ENCODE data around the gene SMG9. TPM values are rescaled to one million over a fixed set of nuclear protein-coding genes. Genes with fewer than 3 reads are reported as not detected.

The SMG9 gene
- total RNA-seq, 1 experiment from 2014 or later = 52.2 TPM

GRCh38 chr19:43705729-43706128, 49.0 kb downstream of the SMG9 start:
- H2AFZ ChIP-seq (ENCODE audit: low read length) = no peak overlapping the region
- Mint-ChIP-seq H3K9me3 (peaks cover 10 to 11% of the 10 kb centered on the region in 2 experiments), H3K27ac (no peak overlapping the region), H3K4me1 (peaks cover 4 to 8% of the 10 kb centered on the region in 2 experiments; a peak in 3 of 4 replicates), H3K4me3 (no peak overlapping the region), H3K27me3 (ENCODE audit: low read depth) (peaks cover 18% of the 10 kb centered on the region), H3K36me3 (ENCODE audit: insufficient read depth in 1 of 3, low read depth in 3 of 3) (peaks cover 0 to 8% (median 2%) of the 10 kb centered on the region in 3 experiments; a peak in 4 of 7 replicates)
- no peak overlapping the region for H2BK5ac ChIP-seq (ENCODE audit: insufficient read length, low read length)
- no peak overlapping the region for H3K56ac ChIP-seq (ENCODE audit: insufficient read length, low read depth, low read length)
- no peaks in the 10 kb centered on the region for H3K79me2 ChIP-seq (ENCODE audit: insufficient read depth, low read length)
- no peaks in the 10 kb centered on the region for H3K9me3 ChIP-seq (ENCODE audit: control insufficient read depth, low read depth, low read length)
- H3K4me1 ChIP-seq (ENCODE audit: insufficient read depth, low read length) = no peaks in the 10 kb centered on the region; the same call in 1 of the 2 replicates
- H3K23me2 ChIP-seq (ENCODE audit: insufficient read length, low read depth, low read length, poor library complexity, severe bottlenecking) = no peaks in the 10 kb centered on the region
- H3K4me2 ChIP-seq (ENCODE audit: insufficient read depth, insufficient read length, low read length) = no peak overlapping the region
- TF ChIP-seq CTCF (conservative IDR thresholded peaks at IDR 0.05) = no peak
- H2BK12ac ChIP-seq (ENCODE audit: insufficient read length, low read depth, low read length) = no peak overlapping the region
- no peak overlapping the region for H4K5ac ChIP-seq (ENCODE audit: insufficient read length, low read depth, low read length)
- no peak overlapping the region for H3K9ac ChIP-seq (ENCODE audit: extremely low read depth, insufficient read length, low read length)
- no peak overlapping the region for H3K4ac ChIP-seq (ENCODE audit: low read depth, low read length)
- H4K8ac ChIP-seq (replicated peaks; ENCODE audit: insufficient read length, low read depth, low read length) = no peak overlapping the region
- no peak overlapping the region for H2AK5ac ChIP-seq (ENCODE audit: insufficient read length, low read length)
- no peak overlapping the region for H3T11ph ChIP-seq (ENCODE audit: low read length)
- DNase-seq = no peak
- H3K79me1 ChIP-seq (ENCODE audit: insufficient read depth, low read depth, low read length, poor library complexity, severe bottlenecking) = no peaks in the 10 kb centered on the region
- H3K27me3 ChIP-seq (ENCODE audit: insufficient read depth, low read length) = no peaks in the 10 kb centered on the region
- no peak overlapping the region for H3K18ac ChIP-seq (ENCODE audit: insufficient read length, low read depth, low read length)
- H4K91ac ChIP-seq (ENCODE audit: insufficient read length, low read depth, low read length) = no peak overlapping the region
- no peaks in the 10 kb centered on the region for H4K20me1 ChIP-seq (ENCODE audit: control insufficient read depth, insufficient read depth, insufficient read length)
- no peak overlapping the region for H3K27ac ChIP-seq (ENCODE audit: insufficient read length, low read depth, low read length)
- H3K14ac ChIP-seq (ENCODE audit: insufficient read depth, low read length) = no peak overlapping the region
- no peak overlapping the region for H2BK20ac ChIP-seq (ENCODE audit: low read depth, low read length, poor library complexity, severe bottlenecking)
- no peak overlapping the region for H2BK15ac ChIP-seq (ENCODE audit: low read depth, low read length)
- no peak overlapping the region for H3K23ac ChIP-seq (ENCODE audit: insufficient read length, low read depth, low read length)
- WGBS (ENCODE audit: extremely low coverage, insufficient read length, low lambda C conversion rate) = no CpG with 5 or more reads among the region's 6 CpGs
- H2BK120ac ChIP-seq (ENCODE audit: low read depth, low read length, poor library complexity, severe bottlenecking) = no peak overlapping the region

Measured in H9 (cell line).